Stimulated activated CD4-positive, alpha-beta T cell treated with anti-CD3 and anti-CD28 coated beads, Interleukin-15, amount 100 ng/mL, for 48 hours (primary cell): Measurements from ENCODE around the gene ERC2.
"Not testable (repeated sequence)": the region's sequence is repeated elsewhere in the genome, so short reads cannot be mapped to it uniquely, and the experiment has no call there.

Experiments used
- DNase-seq, 2 donors: peaks; one replicate each; pipeline ENCODE4 v3.0.0-alpha.2; 2020; ENCODE audit warnings: low read depth in 2 of 2

Gene ERC2

GRCh38 chr3:56064684-56065083, 403.6 kb downstream of the ERC2 start:
- DNase-seq = no peak

- no peak for DNase-seq
These were observed 407.0 kb downstream of the ERC2 start for GRCh38 chr3:56061279-56061626.

- DNase-seq = no peak
These were observed 407.6 kb downstream of the ERC2 start for GRCh38 chr3:56060521-56061278.

GRCh38 chr3:56059731-56060130, 408.5 kb downstream of the ERC2 start:
- DNase-seq = no peak

GRCh38 chr3:56055951-56056350, 412.3 kb downstream of the ERC2 start:
- DNase-seq = no peak

GRCh38 chr3:56055546-56055945, 412.7 kb downstream of the ERC2 start:
- DNase-seq = no peak

- no peak for DNase-seq
These were observed 413.4 kb downstream of the ERC2 start for GRCh38 chr3:56054844-56055243.

GRCh38 chr3:56053727-56054126, 414.5 kb downstream of the ERC2 start:
- no peak for DNase-seq

- DNase-seq = no peak
These were observed 416.1 kb downstream of the ERC2 start for GRCh38 chr3:56052188-56052587.

GRCh38 chr3:56051052-56051451, 417.2 kb downstream of the ERC2 start:
- no peak for DNase-seq

GRCh38 chr3:56048946-56049345, 419.3 kb downstream of the ERC2 start:
- no peak for DNase-seq

GRCh38 chr3:56048331-56048730, 419.9 kb downstream of the ERC2 start:
- DNase-seq = no peak

GRCh38 chr3:56042326-56042951, 425.8 kb downstream of the ERC2 start:
- no peak for DNase-seq

- DNase-seq = no peak
These were observed 442.9 kb downstream of the ERC2 start for GRCh38 chr3:56025326-56025725.

GRCh38 chr3:56023546-56023945, 444.7 kb downstream of the ERC2 start:
- no peak for DNase-seq

- no peak for DNase-seq
These were observed 445.6 kb downstream of the ERC2 start for GRCh38 chr3:56022619-56023018.

GRCh38 chr3:56019490-56020146, 448.6 kb downstream of the ERC2 start:
- DNase-seq = no peak

- DNase-seq = not testable (repeated sequence)
These were observed 452.9 kb downstream of the ERC2 start for GRCh38 chr3:56015374-56015773.

GRCh38 chr3:56012721-56013120, 455.5 kb downstream of the ERC2 start:
- DNase-seq = no peak

GRCh38 chr3:56005196-56005805, 463.0 kb downstream of the ERC2 start:
- DNase-seq = no peak

- no peak for DNase-seq
These were observed 465.1 kb downstream of the ERC2 start for GRCh38 chr3:56003129-56003528.

GRCh38 chr3:56001991-56002390, 466.3 kb downstream of the ERC2 start:
- DNase-seq = no peak

GRCh38 chr3:56001537-56001936, 466.7 kb downstream of the ERC2 start:
- no peak for DNase-seq
